HUES64 (cell line): Measurements from ENCODE around the gene POLA2.

ENCODE experiments used
- H3K27ac ChIP-seq: 2 replicates; pipeline ENCODE4 v1.7.0; 2013; ENCODE audit warnings: low read depth, low read length, inconsistent platforms
- H3K27me3 ChIP-seq: 2 replicates; pipeline ENCODE4 v1.6.1; 2013; ENCODE audit warnings: mild to moderate bottlenecking, low read length; ENCODE audit not compliant: insufficient read depth
- H3K36me3 ChIP-seq: 2 replicates; pipeline ENCODE4 v1.6.1; 2013; ENCODE audit warnings: mild to moderate bottlenecking, low read length; ENCODE audit not compliant: insufficient read depth
- H3K4me1 ChIP-seq: 2 replicates; pipeline ENCODE4 v1.6.1; 2013; ENCODE audit warnings: mild to moderate bottlenecking, low read length, moderate library complexity; ENCODE audit not compliant: insufficient read depth
- H3K4me3 ChIP-seq: 2 replicates; pipeline ENCODE4 v1.5.1; 2013; ENCODE audit warnings: mild to moderate bottlenecking, low read length, moderate library complexity
- H3K9ac ChIP-seq: 2 replicates; pipeline ENCODE4 v1.6.1; 2013; ENCODE audit warnings: mild to moderate bottlenecking, low read depth, low read length
- H3K9me3 ChIP-seq: 2 replicates; pipeline ENCODE4 v1.6.1; 2013; ENCODE audit warnings: low read depth, low read length; ENCODE audit not compliant: insufficient read depth
- WGBS: fragments of 150-250, 120-280 bp; methylation state at CpG from one replicate; pipeline ENCODE4 v1.1.7; 2013; ENCODE audit warnings: missing lambda C conversion rate; 5-methylcytosine and 5-hydroxymethylcytosine counted together

Gene POLA2

DNA sequence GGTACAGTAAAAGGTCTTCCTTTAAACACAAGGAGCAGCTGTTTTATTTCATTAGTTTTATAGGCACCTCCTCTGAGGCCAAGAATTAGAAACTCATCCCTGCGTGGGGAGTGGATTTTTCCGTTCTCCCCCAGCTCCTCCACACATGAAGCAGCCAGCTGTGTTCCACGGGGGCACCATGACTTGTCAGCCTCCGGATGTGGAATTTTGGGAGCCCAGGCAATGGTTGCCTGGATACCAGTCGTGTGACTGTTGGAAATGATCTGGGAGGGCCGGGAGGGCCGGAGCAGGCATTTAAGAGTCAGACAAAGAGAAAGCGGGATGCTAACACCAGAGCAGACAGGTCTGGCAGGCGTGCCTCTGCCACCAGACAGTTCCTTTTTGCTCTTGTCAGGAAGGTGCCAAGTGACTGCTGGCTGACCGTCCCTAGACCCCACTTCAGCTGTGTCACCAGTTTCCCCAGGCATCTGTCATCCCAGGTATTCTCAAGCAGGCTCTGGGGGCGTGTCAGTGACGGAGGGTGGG is 37.0 kb downstream of the POLA2 start:
- H3K9me3 ChIP-seq: no peaks in the 10 kb centered on the region
- H3K36me3 ChIP-seq: peaks cover 55% of the 10 kb centered on the region
- H3K4me1 ChIP-seq: peaks cover 11% of the 10 kb centered on the region
- H3K27ac ChIP-seq: no peak overlapping the region
- 92% methylated on average over 12 of the region's 12 CpGs for WGBS
- no peak overlapping the region for H3K4me3 ChIP-seq
- H3K27me3 ChIP-seq: no peaks in the 10 kb centered on the region
- H3K9ac ChIP-seq: no peak overlapping the region

DNA sequence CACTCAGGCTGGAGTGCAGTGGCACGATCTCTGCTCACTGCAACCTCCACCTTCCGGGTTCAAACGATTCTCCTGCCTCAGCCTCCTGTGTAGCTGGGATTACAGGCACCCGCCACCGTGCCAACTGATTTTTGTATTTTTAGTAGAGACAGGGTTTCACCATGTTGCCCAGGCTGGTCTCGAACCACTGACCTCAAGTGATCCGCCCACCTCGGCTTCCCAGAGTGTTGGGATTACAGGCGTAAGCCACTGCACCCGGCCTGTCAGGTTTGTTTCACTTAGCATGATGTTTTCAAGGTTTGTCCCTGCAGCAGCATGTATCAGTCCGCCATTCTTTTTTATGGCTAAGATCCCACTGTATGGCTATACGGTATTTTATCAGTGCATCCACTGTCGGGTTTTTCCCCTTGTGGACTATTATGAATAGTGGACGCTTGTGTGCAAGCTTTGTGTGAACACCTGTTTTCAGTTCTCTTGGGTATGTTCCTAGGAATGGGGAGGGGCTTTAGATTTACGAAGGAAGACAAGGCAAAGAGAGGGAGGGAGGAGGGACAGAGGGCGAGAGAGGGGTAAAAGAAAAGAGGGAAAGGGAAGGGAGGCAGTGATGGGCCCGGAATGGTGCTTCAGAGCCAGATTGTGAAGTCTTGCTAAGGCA is 39.0 kb downstream of the POLA2 start:
- Histone ChIP-seq H3K27me3 (no peaks in the 10 kb centered on the region), H3K9ac (no peak overlapping the region), H3K27ac (no peak overlapping the region), H3K4me1 (peaks cover 11% of the 10 kb centered on the region), H3K9me3 (no peaks in the 10 kb centered on the region), H3K36me3 (peaks cover 39% of the 10 kb centered on the region), H3K4me3 (no peak overlapping the region)
- WGBS: 93% methylated on average over 17 of the region's 17 CpGs

- Histone ChIP-seq H3K27me3 (no peaks in the 10 kb centered on the region), H3K4me3 (no peak overlapping the region), H3K9ac (no peak overlapping the region), H3K36me3 (peaks cover 29% of the 10 kb centered on the region), H3K9me3 (no peaks in the 10 kb centered on the region), H3K4me1 (peaks cover 11% of the 10 kb centered on the region), H3K27ac (peak overlapping the region; percentile 40)
- 50% methylated on average over 12 of the region's 12 CpGs for WGBS
These were observed 39.9 kb downstream of the POLA2 start for GRCh38 chr11:65301491-65302329.

GRCh38 chr11:65303555-65303954 is 41.8 kb downstream of the POLA2 start:
- Histone ChIP-seq H3K36me3 (peaks cover 12% of the 10 kb centered on the region; the same call in 1 of the 2 replicates), H3K4me1 (peaks cover 11% of the 10 kb centered on the region), H3K27me3 (no peaks in the 10 kb centered on the region), H3K9me3 (no peaks in the 10 kb centered on the region), H3K9ac (no peak overlapping the region), H3K27ac (no peak overlapping the region), H3K4me3 (no peak overlapping the region)
- 92% methylated on average over 3 of the region's 3 CpGs for WGBS

DNA sequence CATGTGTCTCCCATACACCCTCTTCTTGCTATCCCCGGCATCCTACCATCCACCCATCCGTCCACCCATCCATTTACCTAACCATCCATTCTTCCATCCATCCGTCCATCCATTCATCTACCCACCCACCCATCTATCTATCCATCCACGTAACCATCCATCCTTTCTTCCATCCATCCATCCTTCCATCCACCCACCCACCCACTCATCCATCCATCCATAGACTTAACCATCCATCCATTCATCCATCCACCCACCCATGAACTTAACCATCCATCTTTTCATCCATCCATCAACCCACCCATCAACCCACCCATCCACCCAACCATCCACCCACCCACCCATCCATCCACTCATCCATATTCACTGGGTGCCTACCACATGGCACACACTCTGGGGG is 42.3 kb downstream of the POLA2 start:
- Histone ChIP-seq H3K4me1 (peaks cover 11% of the 10 kb centered on the region), H3K27me3 (no peaks in the 10 kb centered on the region)
- 91% methylated on average over 4 of the region's 4 CpGs for WGBS

GRCh38 chr11:65304613-65305012 is 42.9 kb downstream of the POLA2 start:
- peaks cover 11% of the 10 kb centered on the region for H3K4me1 ChIP-seq
- H3K27ac ChIP-seq: no peak overlapping the region
- H3K36me3 ChIP-seq: peaks cover 4% of the 10 kb centered on the region; the same call in 1 of the 2 replicates
- no peaks in the 10 kb centered on the region for H3K27me3 ChIP-seq
- no peaks in the 10 kb centered on the region for H3K9me3 ChIP-seq
- H3K4me3 ChIP-seq: no peak overlapping the region
- H3K9ac ChIP-seq: no peak overlapping the region
- WGBS: 91% methylated on average over 7 of the region's 7 CpGs

More for the DNA sequence above, 42.3 kb downstream of the POLA2 start:
- Histone ChIP-seq H3K36me3 (peaks cover 6% of the 10 kb centered on the region; the same call in 1 of the 2 replicates), H3K4me3 (no peak overlapping the region), H3K9ac (no peak overlapping the region), H3K9me3 (no peaks in the 10 kb centered on the region), H3K27ac (no peak overlapping the region)

DNA sequence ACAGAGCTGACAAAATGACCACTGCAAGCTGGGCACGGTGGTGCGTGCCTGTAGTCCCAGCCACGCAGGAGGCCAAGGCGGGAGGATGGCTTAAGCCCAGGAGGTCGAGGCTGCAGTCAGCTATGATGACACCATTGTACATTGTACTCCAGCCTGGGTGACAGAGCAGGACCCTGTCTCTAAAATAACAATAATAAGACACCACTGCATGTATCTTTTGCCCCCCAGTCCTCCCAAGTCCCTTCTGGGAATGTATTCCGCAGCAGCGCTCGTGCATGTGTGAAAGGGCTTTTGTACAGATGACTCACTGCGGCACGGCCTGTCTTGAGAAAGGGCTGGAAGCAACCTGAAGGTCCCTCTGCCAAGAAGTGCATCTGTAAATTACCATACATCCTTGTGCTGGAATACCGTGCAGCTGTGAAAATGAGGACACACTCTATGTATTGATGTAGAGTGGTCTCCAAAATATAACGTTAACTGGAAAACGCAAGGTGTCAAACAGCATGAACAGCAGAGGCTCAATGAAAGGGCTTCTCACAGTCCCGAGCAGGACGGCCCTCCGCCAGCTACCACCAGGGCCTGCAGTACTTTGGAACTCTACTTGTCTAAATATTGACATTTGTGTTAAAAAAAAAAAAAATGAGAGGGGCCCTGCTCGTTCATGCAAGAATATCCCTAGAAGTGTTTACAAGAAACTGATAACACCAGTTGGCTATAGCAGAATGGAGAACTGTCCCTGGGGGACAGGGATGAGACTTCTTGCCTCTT is 43.9 kb downstream of the POLA2 start:
- no peaks in the 10 kb centered on the region for H3K9me3 ChIP-seq
- H3K27ac ChIP-seq: no peak overlapping the region
- H3K4me3 ChIP-seq: no peak overlapping the region
- no peak overlapping the region for H3K9ac ChIP-seq
- H3K4me1 ChIP-seq: peaks cover 15% of the 10 kb centered on the region
- peaks cover 4% of the 10 kb centered on the region; the same call in 1 of the 2 replicates for H3K36me3 ChIP-seq
- WGBS: 93% methylated on average over 17 of the region's 17 CpGs
- no peaks in the 10 kb centered on the region for H3K27me3 ChIP-seq

DNA sequence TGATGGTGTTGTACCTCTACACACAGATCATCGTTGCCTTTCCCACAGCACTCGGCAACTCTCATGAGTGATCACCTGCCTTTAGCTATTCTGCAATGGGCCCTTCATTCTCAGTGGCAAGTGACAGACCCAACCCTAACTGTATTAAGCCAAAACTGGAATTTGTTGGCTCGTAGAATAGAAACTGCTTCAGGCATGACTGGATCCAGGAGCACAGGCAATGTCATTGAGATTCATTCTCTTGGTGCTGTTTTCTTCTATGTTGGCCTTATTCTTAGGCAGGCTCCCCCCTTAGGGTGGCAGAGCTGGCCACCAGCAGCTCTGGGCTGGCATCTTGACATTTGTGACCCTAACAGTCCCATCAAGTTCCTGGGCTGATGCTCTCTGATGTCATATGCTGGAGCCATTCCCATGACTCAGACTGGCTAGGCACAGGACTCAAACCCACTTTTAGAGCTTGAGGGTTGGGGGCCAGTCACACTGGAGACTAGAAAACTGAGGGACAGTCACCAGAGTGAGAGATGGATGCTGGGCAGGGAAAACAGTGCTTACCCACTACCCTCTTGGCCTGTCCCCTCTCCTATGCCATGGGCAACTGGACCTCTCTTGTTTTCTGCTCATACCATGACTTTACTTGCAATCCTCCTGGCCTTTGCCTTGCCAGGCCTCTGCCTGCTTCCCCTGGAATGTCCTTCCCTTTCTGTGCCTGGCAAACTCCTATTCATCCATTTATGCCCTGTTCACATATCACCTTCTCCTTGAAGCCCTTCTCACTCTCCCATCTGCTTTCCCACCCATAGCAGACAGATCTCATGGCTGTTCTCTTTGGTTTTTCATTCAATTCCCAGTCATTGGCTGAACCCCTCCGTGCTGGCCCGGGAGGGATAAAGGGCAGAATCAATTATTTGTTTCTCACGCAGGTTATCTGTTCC is 45.8 kb downstream of the POLA2 start:
- Histone ChIP-seq H3K9me3 (no peaks in the 10 kb centered on the region), H3K9ac (no peak overlapping the region), H3K4me1 (0 out of 2 replicates have a peak, but pooled peaks cover 4% of the 10 kb centered on the region), H3K36me3 (peaks cover 4% of the 10 kb centered on the region; the same call in 1 of the 2 replicates), H3K27me3 (no peaks in the 10 kb centered on the region), H3K4me3 (no peak overlapping the region), H3K27ac (no peak overlapping the region)
- 82% methylated on average over 6 of the region's 6 CpGs for WGBS

DNA sequence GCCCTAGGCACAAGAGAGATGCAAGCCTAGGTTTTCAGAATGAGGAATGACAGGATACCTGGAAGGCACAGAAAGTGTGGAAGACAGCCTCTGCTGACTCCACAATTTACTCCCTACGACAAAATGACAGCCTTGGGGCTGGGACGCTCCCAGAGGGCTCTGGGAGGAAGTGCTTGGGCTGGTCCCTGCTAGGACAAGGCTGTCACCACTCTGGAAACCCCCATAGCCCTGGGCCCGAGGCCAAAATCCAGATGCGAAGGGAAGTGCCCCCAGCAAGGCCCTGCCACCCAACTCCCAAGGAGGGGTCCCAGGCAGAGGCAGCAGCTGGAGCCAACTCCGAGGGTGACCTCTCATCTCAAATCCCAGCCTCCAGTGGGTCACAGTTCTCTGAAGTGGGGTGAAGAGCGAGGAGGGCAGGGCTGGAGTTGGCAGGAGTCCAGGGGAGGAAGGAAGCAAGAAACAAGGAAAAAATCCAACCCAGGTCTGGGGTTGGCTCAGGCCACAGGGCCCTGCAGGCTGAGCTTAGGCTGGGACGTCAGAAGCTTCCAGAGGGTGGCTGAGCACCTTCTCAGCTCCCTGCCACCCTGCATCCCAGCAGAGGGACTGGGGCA is 46.6 kb downstream of the POLA2 start:
- H3K4me3 ChIP-seq: no peak overlapping the region
- no peak overlapping the region for H3K27ac ChIP-seq
- 0 out of 2 replicates have a peak, but pooled peaks cover 4% of the 10 kb centered on the region for H3K4me1 ChIP-seq
- no peaks in the 10 kb centered on the region for H3K9me3 ChIP-seq
- H3K27me3 ChIP-seq: peaks cover 5% of the 10 kb centered on the region
- WGBS: 75% methylated on average over 7 of the region's 7 CpGs
- peaks cover 4% of the 10 kb centered on the region; the same call in 1 of the 2 replicates for H3K36me3 ChIP-seq
- no peak overlapping the region for H3K9ac ChIP-seq

GRCh38 chr11:65309006-65309405 is 47.2 kb downstream of the POLA2 start:
- peaks cover 11% of the 10 kb centered on the region for H3K27me3 ChIP-seq
- no peak overlapping the region for H3K27ac ChIP-seq
- H3K36me3 ChIP-seq: peaks cover 1% of the 10 kb centered on the region; the same call in 1 of the 2 replicates
- H3K9ac ChIP-seq: no peak overlapping the region
- WGBS: 92% methylated on average over 5 of the region's 5 CpGs
- no peak overlapping the region for H3K4me3 ChIP-seq
- 0 out of 2 replicates have a peak, but pooled peaks cover 4% of the 10 kb centered on the region for H3K4me1 ChIP-seq
- H3K9me3 ChIP-seq: no peaks in the 10 kb centered on the region
